Activated T-helper 1 cell treated with anti-CD3 and anti-CD28 coated beads, Interleukin-2, amount 50 U/mL, for 16 hours (primary cell): ENCODE results near the gene FN3KRP.
"Not testable (repeated sequence)": the region's sequence is repeated elsewhere in the genome, so short reads cannot be mapped to it uniquely, and the experiment has no call there.

ENCODE experiments used
- DNase-seq, 2 donors: peaks; one replicate each; pipeline ENCODE4 v3.0.0-alpha.2; 2020; ENCODE audit warnings: low read depth in 1 of 2, low spot score in 1 of 2

FN3KRP gene

GRCh38 chr17:82743344-82744219, 27.1 kb downstream of the FN3KRP start:
- no peak for DNase-seq

DNA sequence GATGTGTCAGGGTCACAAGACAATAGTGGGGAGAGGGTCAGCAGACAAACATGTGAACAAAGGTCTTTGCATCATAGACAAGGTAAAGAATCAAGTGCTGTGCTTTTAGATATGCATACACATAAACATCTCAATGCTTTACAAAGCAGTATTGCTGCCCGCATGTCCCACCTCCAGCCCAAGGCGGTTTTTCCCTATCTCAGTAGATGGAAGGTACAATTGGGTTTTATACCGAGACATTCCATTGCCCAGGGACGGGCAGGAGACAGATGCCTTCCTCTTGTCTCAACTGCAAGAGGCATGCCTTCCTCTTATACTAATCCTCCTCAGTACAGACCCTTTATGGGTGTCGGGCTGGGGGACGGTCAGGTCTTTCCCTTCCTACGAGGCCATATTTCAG, 28.2 kb downstream of the FN3KRP start:
- not testable (repeated sequence) for DNase-seq

DNA sequence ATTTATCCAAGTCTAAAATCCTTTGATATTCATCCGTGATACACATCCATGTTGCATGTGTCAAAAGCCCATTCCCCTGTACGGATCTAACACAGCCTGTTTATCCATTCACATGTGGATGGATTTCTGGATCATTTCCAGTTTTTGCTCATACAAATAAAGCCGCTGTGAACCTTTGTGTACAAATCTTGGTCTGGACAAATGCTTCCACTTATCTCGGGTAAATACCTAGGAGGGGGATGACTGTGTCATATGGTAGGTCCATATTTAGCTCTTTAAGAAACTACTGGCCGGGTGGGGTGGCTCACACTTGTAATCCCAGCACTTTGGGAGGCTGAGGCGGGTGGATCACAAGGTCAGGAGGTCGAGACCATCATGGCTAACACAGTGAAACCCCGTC, 29.0 kb downstream of the FN3KRP start:
- DNase-seq: no peak

GRCh38 chr17:82748756-82749155, 32.2 kb downstream of the FN3KRP start:
- DNase-seq: no peak

GRCh38 chr17:82750241-82750908, 33.9 kb downstream of the FN3KRP start:
- no peak for DNase-seq

DNA sequence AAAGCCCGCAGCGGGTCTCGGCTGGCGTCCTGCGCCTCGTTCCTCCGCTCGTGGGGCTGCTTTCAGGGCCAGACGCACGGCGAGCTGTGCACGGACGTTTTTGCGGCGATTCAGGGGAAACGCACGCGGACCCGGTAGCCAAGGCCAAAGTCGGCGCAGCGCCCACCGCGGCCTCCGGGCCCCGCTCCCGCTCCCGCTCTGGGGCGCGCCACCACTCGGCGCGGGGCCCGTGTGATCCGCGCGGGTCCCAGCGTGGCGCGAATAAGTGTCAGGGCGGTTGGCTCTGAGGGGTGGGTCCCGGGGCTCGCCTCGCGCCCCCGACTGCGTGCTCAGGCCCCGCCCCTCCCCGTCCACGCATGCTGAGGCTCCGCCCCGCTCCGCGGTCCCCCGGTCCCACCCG, 34.7 kb downstream of the FN3KRP start:
- no peak for DNase-seq

- peak; percentile 83 to 87 for DNase-seq
These were observed 35.3 kb downstream of the FN3KRP start, which contains the start of gene TBCD for GRCh38 chr17:82751571-82752370. TBCD (plus strand) TSS chr17:82752065; CDS start chr17:82752194, 129 bp downstream.

- DNase-seq: no peak
These were observed 36.1 kb downstream of the FN3KRP start for GRCh38 chr17:82752371-82753200.

GRCh38 chr17:82753201-82753464, 36.6 kb downstream of the FN3KRP start:
- DNase-seq: no peak

DNA sequence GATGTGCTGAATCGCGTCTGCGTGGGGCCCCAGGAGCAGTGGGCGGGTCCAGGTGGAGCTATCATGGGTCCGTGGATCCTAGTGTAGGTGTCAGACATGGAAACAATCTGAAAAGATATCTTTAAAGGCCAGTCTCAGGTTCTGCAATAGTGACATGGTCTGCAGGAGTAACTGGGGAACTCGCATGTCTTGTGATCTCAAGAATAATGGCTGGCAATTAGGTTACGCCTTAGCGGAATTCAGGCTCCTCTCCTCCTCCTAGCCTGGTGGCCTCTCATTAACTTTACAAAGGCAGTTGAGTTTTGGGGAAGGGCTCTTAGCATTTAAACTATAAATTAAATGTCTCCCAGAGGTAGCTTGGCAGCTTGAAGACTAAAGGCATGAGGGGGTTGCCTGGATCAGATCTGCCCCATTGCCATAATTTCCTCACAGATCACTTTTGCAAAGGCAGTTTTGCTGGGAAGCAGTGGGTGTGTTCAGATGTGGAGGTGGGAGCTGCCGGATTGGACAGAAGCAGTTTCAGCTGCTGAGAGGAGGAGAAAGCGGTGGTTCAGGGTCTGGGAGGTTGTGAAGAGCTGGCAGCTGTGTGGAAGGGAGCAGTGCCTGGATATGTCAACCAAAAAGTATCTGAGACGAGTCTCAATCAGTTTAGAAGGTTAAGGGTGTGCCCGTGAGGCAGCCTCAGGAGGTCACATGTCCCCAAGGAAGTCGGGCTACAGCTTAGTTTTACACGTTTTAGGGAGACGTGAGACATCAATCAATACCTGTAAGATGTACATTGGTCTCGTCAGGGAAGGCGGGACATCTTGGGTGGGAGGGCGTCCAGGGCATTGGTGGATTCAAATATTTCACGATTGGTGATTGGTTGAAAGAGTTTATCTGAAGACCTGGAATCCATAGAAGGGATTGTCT, 38.0 kb downstream of the FN3KRP start:
- no peak for DNase-seq

- no peak for DNase-seq
These were observed 39.7 kb downstream of the FN3KRP start for GRCh38 chr17:82756166-82756565.

- no peak for DNase-seq
These were observed 48.9 kb downstream of the FN3KRP start for GRCh38 chr17:82765371-82765770.

- no peak for DNase-seq
These were observed 50.7 kb downstream of the FN3KRP start for GRCh38 chr17:82767041-82767754.

- DNase-seq: no peak
These were observed 52.5 kb downstream of the FN3KRP start for GRCh38 chr17:82769041-82769440.

GRCh38 chr17:82772026-82772425, 55.5 kb downstream of the FN3KRP start:
- DNase-seq: no peak

- not testable (repeated sequence) for DNase-seq
These were observed 58.0 kb downstream of the FN3KRP start for GRCh38 chr17:82774456-82774855.

DNA sequence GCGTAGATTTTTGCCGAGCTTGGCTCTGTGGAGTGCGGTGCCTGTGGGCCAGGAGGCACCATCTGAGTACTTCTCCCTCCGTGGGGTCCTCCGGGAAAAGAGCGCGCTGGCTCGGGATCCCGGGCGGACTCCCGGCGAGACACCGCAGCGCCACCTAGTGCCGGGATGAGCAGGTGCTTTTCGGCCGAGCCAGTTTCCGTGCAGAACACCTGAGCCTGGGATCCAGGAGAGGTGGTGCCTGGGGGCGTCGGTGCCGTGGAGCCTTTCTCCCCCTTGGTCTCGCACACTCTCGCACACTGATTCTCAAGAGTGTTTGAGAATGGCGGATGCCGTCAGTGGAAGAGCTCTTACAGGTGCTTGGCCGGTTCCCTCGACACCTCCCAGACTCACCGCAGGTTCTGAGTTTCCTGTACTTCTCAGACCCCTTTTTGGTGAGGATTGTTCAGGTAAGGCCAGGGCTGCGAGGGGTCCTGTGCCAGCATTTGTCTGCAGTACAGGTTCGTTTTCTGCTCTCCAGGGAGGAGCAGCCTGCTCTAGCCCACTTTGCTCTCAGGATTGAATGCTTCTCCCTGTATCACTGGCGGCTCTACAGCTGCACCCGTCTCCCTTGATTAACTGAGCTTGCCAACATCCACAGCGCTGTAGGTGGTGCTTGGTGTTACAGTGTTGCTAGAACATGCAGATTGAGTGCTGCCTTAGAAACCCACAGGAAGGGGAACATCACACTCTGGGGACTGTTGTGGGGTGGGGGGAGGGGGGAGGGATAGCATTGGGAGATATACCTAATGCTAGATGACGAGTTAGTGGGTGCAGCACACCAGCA, 58.7 kb downstream of the FN3KRP start:
- DNase-seq: no peak

DNA sequence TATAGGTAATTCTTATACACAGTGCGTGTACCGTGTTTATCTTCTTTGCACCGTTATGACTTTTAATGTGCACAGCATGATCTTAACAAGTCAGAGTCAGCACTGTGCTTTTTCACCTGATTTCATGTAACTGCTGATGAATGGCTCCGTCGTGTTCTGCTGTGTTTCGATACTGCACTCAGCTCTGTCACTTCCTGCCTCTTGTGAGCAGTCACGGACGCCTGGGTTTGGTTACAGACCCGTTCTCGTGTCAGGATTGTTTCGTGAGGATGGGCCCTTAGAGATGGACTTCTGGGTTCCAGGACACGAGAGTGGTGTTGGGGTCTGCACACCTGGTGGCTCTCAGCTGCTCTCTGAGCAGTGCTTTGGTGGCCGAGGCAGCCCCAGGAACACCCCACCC, 59.9 kb downstream of the FN3KRP start:
- DNase-seq: no peak
